ENCODE results near the gene TRIM67.
"Not testable (repeated sequence)": the region's sequence is repeated elsewhere in the genome, so short reads cannot be mapped to it uniquely, and the experiment has no call there.

TRIM67 gene

GRCh38 chr1:231203259-231204057, 41.6 kb downstream of the TRIM67 start:
- no peak for DNase-seq (ENCODE audit: low read depth)

GRCh38 chr1:231206856-231207255, 45.0 kb downstream of the TRIM67 start:
- no peak for DNase-seq (ENCODE audit: low read depth)

GRCh38 chr1:231207437-231207836, 45.6 kb downstream of the TRIM67 start:
- no peak for DNase-seq (ENCODE audit: low read depth)

- DNase-seq (ENCODE audit: low read depth) = no peak
Measured at GRCh38 chr1:231208980-231209379, 47.1 kb downstream of the TRIM67 start.

GRCh38 chr1:231209531-231209930, 47.7 kb downstream of the TRIM67 start:
- no peak for DNase-seq (ENCODE audit: low read depth)

- no peak for DNase-seq (ENCODE audit: low read depth)
Measured at GRCh38 chr1:231210126-231210525, 48.3 kb downstream of the TRIM67 start.

GRCh38 chr1:231211005-231211857, 49.4 kb downstream of the TRIM67 start:
- peak; percentile 78 for DNase-seq (ENCODE audit: low read depth)

GRCh38 chr1:231212301-231212700, 50.4 kb downstream of the TRIM67 start:
- DNase-seq (ENCODE audit: low read depth) = not testable (repeated sequence)

GRCh38 chr1:231213831-231214573, 52.1 kb downstream of the TRIM67 start:
- DNase-seq (ENCODE audit: low read depth) = no peak

- no peak for DNase-seq (ENCODE audit: low read depth)
Measured at GRCh38 chr1:231214918-231215680, 53.2 kb downstream of the TRIM67 start.

GRCh38 chr1:231215681-231216385, 54.0 kb downstream of the TRIM67 start:
- no peak for DNase-seq (ENCODE audit: low read depth)

- DNase-seq (ENCODE audit: low read depth) = no peak
Measured at GRCh38 chr1:231216498-231216897, 54.6 kb downstream of the TRIM67 start.

GRCh38 chr1:231217056-231217455, 55.2 kb downstream of the TRIM67 start:
- DNase-seq (ENCODE audit: low read depth) = no peak

- no peak for DNase-seq (ENCODE audit: low read depth)
Measured at GRCh38 chr1:231218078-231218477, 56.2 kb downstream of the TRIM67 start.

GRCh38 chr1:231219422-231220401, 57.9 kb downstream of the TRIM67 start:
- no peak for DNase-seq (ENCODE audit: low read depth)

- no peak for DNase-seq (ENCODE audit: low read depth)
Measured at GRCh38 chr1:231220801-231221200, 58.9 kb downstream of the TRIM67 start.

- DNase-seq (ENCODE audit: low read depth) = no peak
Measured at GRCh38 chr1:231226156-231226555, 64.3 kb downstream of the TRIM67 start.

- DNase-seq (ENCODE audit: low read depth) = no peak
Measured at GRCh38 chr1:231231511-231231910, 69.7 kb downstream of the TRIM67 start.

- DNase-seq (ENCODE audit: low read depth) = no peak
Measured at GRCh38 chr1:231232870-231233734, 71.2 kb downstream of the TRIM67 start.

All from activated T-helper 1 cell treated with Interleukin-2 at 50 U/mL for 16 hours (primary cell).